Heart left ventricle (tissue), 16 donors: Measurements from ENCODE around the gene SF3B3. TPM values are rescaled to one million over a fixed set of nuclear protein-coding genes. Genes with fewer than 3 reads are reported as not detected.

Source experiments
- ATAC-seq, 4 donors: fragments of 200-7000 bp; cut with Tn5 transposase; one replicate each; pipeline ENCODE4 v1.9.1; 2020 to 2022; ENCODE audit warnings: moderate library complexity in 4 of 4, mild to moderate bottlenecking in 3 of 4, moderate number of reproducible peaks in 1 of 4
- DNase-seq, 5 donors: peaks; one replicate each; pipeline ENCODE4 v3.0.0-alpha.2; 2020
- H3K27ac ChIP-seq, 12 donors: fragments of 200-600 bp; sonication (generic) in 4 of 12; one replicate each; pipeline versions ENCODE4 v1.5.0 to v1.8.0; 2016 to 2022; ENCODE audit warnings: mild to moderate bottlenecking in 2 of 12
- H3K27me3 ChIP-seq, 9 donors: fragments of 200-600 bp; sonication (generic) in 2 of 9; one replicate each; pipeline versions ENCODE4 v1.5.1 to v1.8.0; 2016 to 2022; ENCODE audit warnings: mild to moderate bottlenecking in 3 of 9
- H3K36me3 ChIP-seq, 9 donors: fragments of 200-600 bp; sonication (generic) in 2 of 9; one replicate each; pipeline versions ENCODE4 v1.5.0 to v1.8.0; 2018 to 2022; ENCODE audit warnings: mild to moderate bottlenecking in 2 of 9
- H3K4me1 ChIP-seq, 12 donors: fragments of 200-600 bp; sonication (generic) in 4 of 12; one replicate each; pipeline versions ENCODE4 v1.5.0 to v1.8.0; 2016 to 2022; ENCODE audit warnings: mild to moderate bottlenecking in 3 of 12
- H3K4me3 ChIP-seq, 12 donors: fragments of 200-600 bp; sonication (generic) in 4 of 12; one replicate each; pipeline versions ENCODE4 v1.5.0 to v1.8.0; 2017 to 2022; ENCODE audit warnings: mild to moderate bottlenecking in 9 of 12, moderate library complexity in 4 of 12
- H3K9me3 ChIP-seq, 12 donors: fragments of 200-600 bp; sonication (generic) in 4 of 12; one replicate each; pipeline versions ENCODE4 v1.5.0 to v1.8.0; 2016 to 2022; ENCODE audit warnings: mild to moderate bottlenecking in 1 of 12
- CTCF ChIP-seq, 12 donors: fragments of 200-600 bp; sonication (generic) in 4 of 12; IDR thresholded peaks; one replicate each; pipeline versions ENCODE4 v1.5.0 to v1.8.0; 2018 to 2022; ENCODE audit warnings: antibody characterized with exemption in 12 of 12, mild to moderate bottlenecking in 5 of 12
- POLR2A ChIP-seq, 2 donors: fragments of 450-650 bp; IDR thresholded peaks; one replicate each; pipeline ENCODE4 v1.6.1; 2017; ENCODE audit warnings: antibody characterized with exemption in 2 of 2, mild to moderate bottlenecking in 2 of 2, moderate library complexity in 2 of 2
- WGBS, 4 donors: extraction: QIAGEN DNeasy Blood & Tissue Kit in 2 of 4; methylation state at CpG; one replicate each; pipeline versions ENCODE4 v1.1.5 to v1.1.7; 2013 to 2018; 5-methylcytosine and 5-hydroxymethylcytosine counted together
- intact Hi-C, 10 donors: fragments of 100-400 bp; cut with DNase I; formaldehyde crosslinking; loops; one replicate each; pipeline versions ENCODE4 v1.11.1 to v1.14.2; 2022
- polyA plus RNA-seq, 2 donors: library from polyadenylated mRNA; stranded (reverse); fragments of 200-250 nt; gene quantifications; one replicate each; pipeline ENCODE4 v1.2.3, GENCODE V29; 2013
- total RNA-seq, 9 donors: library from RNA; depleted of rRNA in 2 of 9; stranded (reverse); fragments of >200 nt in 2 of 9; fragmentation: NEBNext Ultra II Directional in 3 of 9; extraction: Animal tissue kit (Norgen Biotek cat#: 25700) in 3 of 9; gene quantifications; one replicate each; pipeline versions ENCODE4 v1.1.0 to v1.2.4, GENCODE V29; 2016 to 2023
- donor health status: ischemic (EF 13 %, LVEDD 7.1; RV severe dilation, severe dysfunction).
- donor health status: healthy with polysubstance abuse.
- donor health status: DM: no; HTN: yes; CAD: no.
- donor health status: DM: no; HTN: no; CAD: no.
- donor health status: ischemic (EF 25% LVEDD 6.9; RV normal size, moderate dysfunction).
- donor health status: ischemic (EF 25% LVEDD 5.7; RV mildly dilated, moderate dysfunction).
- donor health status: healthy.
- donor health status: DM: yes; HTN: yes; CAD: no.
- donor health status: ischemic (EF 35%, LVEDD 5.7; RV mildly dilated, moderate dysfunction).
- donor health status: nonischemic (EF 11% LVEDD 7.7; RV severe dilation, severe dysfunction).
- donor health status: DM: yes; HTN: yes; CAD: no.
- donor health status: PGD.
- donor health status: ischemic (EF 29% LVEDD 5.4; RV normal size, mild dysfunction).
- donor health status: nonischemic (EF 23%, LVEDD 6.1; RV moderate dilation, normal function).

The SF3B3 gene
- total and polyA plus RNA-seq, 11 donors = 50.3 to 198 (median 131) TPM

- ATAC-seq (peak; percentile 41 to 52 (median 48)), DNase-seq (peak; percentile 44 to 64 (median 53))
- peaks cover 0 to 5% (median 0%) of the 10 kb centered on the region in 12 donors for H3K9me3 ChIP-seq
- no peaks in the 10 kb centered on the region for H3K36me3 ChIP-seq
- H3K27me3 ChIP-seq = no peaks in the 10 kb centered on the region
- H3K4me3 ChIP-seq = no peak overlapping the region
- H3K27ac ChIP-seq = peak overlapping the region in 2 of 12 donors; percentile 3 to 43
- TF ChIP-seq CTCF (IDR thresholded peaks at IDR 0.05) = no peak
- no peak for TF ChIP-seq POLR2A (IDR thresholded peaks at IDR 0.05)
- intact Hi-C loops = no loop called here
- peaks cover 3 to 42% (median 28%) of the 10 kb centered on the region in 12 donors for H3K4me1 ChIP-seq
These were observed 71.0 kb downstream of the SF3B3 start for GRCh38 chr16:70594569-70594968.

GRCh38 chr16:70597135-70597835, 73.7 kb downstream of the SF3B3 start:
- no peak overlapping the region for H3K27ac ChIP-seq
- H3K4me3 ChIP-seq = no peak overlapping the region
- DNase-seq (no peak), ATAC-seq (no peak)
- H3K4me1 ChIP-seq = peaks cover 0 to 15% (median 7%) of the 10 kb centered on the region in 12 donors
- intact Hi-C loops = no loop called here
- H3K27me3 ChIP-seq = no peaks in the 10 kb centered on the region
- TF ChIP-seq POLR2A (IDR thresholded peaks at IDR 0.05) (no peak), CTCF (IDR thresholded peaks at IDR 0.05) (no peak)
- H3K36me3 ChIP-seq = no peaks in the 10 kb centered on the region
- peaks cover 0 to 5% (median 0%) of the 10 kb centered on the region in 12 donors for H3K9me3 ChIP-seq
- WGBS, 4 donors = 92 to 97% (median 96%) methylated on average over 4 of the region's 4 CpGs

- H3K4me3 ChIP-seq = no peak overlapping the region
- DNase-seq (peak in 1 of 5 donors; percentile 21), ATAC-seq (no peak)
- TF ChIP-seq POLR2A (IDR thresholded peaks at IDR 0.05) (no peak), CTCF (IDR thresholded peaks at IDR 0.05) (no peak)
- H3K9me3 ChIP-seq = peaks cover 0 to 2% (median 0%) of the 10 kb centered on the region in 12 donors
- no peak overlapping the region for H3K27ac ChIP-seq
- intact Hi-C loops = no loop called here
- H3K36me3 ChIP-seq = no peaks in the 10 kb centered on the region
- peaks cover 0 to 8% (median 0%) of the 10 kb centered on the region in 12 donors for H3K4me1 ChIP-seq
- 75 to 84% (median 77%) methylated on average over 6 of the region's 6 CpGs for WGBS, 4 donors
- H3K27me3 ChIP-seq = no peaks in the 10 kb centered on the region
These were observed 75.4 kb downstream of the SF3B3 start for GRCh38 chr16:70598937-70599503.

GRCh38 chr16:70600730-70601129, 77.1 kb downstream of the SF3B3 start:
- H3K27me3 ChIP-seq = no peaks in the 10 kb centered on the region
- H3K27ac ChIP-seq = no peak overlapping the region
- no peak overlapping the region for H3K4me3 ChIP-seq
- intact Hi-C loops = no loop called here
- WGBS, 4 donors = 87 to 92% (median 89%) methylated on average over 3 of the region's 3 CpGs
- H3K36me3 ChIP-seq = no peaks in the 10 kb centered on the region
- DNase-seq (no peak), ATAC-seq (no peak)
- H3K9me3 ChIP-seq = no peaks in the 10 kb centered on the region
- peaks cover 0 to 4% (median 0%) of the 10 kb centered on the region in 12 donors for H3K4me1 ChIP-seq
- no peak for TF ChIP-seq CTCF (IDR thresholded peaks at IDR 0.05)
- TF ChIP-seq POLR2A (IDR thresholded peaks at IDR 0.05) = no peak
